Right kidney (tissue), 1 donor: Measurements from ENCODE around the gene USP11.

ENCODE experiments used
- DNase-seq: peaks from one replicate; pipeline ENCODE4 v3.0.0-alpha.2; 2016

Gene USP11

DNA sequence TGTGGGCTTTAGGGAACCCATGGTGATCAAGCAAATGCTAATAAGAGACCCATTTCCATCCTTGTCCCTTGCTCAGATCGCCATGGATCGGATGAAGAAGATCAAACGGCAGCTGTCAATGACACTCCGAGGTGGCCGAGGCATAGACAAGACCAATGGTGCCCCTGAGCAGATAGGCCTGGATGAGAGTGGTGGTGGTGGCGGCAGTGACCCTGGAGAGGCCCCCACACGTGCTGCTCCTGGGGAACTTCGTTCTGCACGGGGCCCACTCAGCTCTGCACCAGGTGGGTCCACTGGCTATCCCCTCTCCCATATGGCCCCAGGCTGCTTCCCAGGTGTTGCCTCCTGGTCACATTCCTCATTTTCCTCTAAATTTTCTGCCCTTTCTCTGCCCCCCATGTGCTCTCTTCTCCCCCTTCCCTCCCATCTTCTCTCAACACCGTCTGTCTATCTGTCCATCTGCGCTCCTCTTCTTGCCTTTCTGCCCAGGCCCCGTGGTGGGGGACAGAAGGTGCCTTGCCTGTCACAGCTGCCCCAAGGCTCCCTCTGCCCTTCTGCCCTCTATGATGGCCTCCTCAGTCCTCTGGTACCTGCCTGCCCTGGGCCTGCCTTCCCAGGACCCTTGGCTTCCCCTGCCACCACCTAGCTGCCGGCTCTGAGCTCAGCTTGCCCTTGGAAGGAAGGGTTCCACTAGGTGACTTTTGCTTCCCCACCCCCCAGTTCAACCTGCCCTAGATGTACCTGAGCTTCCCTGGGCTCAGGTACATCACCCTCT, 9.1 kb upstream of the USP11 start:
- DNase-seq: no peak

DNA sequence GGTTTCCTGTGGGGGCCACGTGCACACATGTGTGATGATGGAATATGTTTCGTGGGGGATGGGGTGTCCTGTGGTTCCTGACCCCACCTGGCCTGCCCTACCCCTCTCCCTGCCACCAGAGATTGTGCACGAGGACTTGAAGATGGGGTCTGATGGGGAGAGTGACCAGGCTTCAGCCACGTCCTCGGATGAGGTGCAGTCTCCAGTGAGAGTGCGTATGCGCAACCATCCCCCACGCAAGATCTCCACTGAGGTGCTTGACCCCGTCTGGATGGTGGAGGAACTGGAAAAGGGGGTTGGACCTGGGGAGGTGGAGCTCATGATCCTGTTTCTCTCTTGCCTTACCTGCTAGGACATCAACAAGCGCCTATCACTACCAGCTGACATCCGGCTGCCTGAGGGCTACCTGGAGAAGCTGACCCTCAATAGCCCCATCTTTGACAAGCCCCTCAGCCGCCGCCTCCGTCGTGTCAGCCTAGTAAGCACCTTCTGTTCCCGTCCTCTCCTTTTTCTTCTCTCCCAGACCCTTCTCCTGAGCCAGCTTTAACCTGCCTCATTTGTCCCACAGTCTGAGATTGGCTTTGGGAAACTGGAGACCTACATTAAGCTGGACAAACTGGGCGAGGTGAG, 8.4 kb upstream of the USP11 start:
- no peak for DNase-seq

DNA sequence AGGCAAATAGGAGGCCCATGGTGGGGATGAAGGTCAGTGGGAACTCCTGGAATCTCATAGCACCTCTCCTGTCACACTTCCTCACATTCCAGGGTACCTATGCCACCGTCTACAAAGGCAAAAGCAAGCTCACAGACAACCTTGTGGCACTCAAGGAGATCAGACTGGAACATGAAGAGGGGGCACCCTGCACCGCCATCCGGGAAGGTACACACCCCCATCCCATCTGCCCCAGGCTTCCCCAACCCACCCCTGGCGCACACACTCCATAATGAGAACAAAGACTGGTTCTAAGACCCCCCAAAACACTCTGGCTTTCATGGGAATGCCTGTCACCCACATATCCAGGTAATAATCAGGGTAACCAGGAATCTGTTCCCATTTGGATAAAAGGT, 7.9 kb upstream of the USP11 start:
- DNase-seq: no peak

DNA sequence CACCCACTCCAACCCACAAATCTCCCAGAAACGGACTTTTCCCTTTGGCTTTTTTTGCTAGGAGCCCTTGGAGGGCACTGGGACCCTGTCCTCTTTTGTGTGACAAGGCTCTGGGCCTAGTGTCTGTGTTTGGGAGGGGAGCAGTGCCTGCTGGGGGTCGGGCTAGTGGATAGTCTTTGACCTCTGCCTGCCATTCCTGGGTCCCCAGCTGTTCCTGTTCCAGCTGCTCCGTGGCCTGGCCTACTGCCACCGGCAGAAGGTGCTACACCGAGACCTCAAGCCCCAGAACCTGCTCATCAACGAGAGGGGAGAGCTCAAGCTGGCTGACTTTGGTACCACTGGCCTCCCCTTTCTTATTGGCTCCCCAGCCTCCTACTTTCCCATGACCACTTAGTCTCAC, 6.7 kb upstream of the USP11 start:
- no peak for DNase-seq

DNA sequence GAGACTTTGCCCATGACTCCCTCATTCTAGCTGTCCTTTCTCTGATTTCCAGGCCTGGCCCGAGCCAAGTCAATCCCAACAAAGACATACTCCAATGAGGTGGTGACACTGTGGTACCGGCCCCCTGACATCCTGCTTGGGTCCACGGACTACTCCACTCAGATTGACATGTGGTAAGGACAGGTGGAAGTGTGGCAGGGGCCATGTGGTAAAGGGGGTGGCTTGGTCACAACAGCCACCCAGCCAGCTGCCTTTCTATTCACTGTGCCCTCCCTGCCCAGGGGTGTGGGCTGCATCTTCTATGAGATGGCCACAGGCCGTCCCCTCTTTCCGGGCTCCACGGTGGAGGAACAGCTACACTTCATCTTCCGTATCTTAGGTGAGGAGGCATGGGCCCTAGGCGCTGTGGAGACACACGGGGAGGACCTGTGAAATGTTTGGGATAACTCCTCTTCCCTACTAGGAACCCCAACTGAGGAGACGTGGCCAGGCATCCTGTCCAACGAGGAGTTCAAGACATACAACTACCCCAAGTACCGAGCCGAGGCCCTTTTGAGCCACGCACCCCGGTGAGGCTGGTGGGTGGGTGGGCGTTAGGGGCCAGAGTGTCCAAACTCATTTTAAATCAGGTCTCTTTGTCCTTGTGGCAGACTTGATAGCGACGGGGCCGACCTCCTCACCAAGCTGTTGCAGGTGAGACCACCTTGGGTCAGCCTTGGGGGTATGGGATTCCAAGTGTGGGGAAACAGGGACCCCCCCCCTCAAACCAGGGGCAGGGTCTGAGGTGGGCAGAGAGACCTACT, 6.1 kb upstream of the USP11 start:
- no peak for DNase-seq

DNA sequence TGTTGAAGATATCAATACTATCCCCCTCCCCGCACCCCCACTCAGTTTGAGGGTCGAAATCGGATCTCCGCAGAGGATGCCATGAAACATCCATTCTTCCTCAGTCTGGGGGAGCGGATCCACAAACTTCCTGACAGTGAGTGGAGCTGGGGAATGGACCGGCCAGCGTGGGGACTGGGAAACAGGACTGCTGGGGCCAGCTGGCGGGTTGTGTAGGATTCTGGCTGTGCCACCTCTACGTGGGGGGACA, 5.5 kb upstream of the USP11 start:
- DNase-seq: no peak

DNA sequence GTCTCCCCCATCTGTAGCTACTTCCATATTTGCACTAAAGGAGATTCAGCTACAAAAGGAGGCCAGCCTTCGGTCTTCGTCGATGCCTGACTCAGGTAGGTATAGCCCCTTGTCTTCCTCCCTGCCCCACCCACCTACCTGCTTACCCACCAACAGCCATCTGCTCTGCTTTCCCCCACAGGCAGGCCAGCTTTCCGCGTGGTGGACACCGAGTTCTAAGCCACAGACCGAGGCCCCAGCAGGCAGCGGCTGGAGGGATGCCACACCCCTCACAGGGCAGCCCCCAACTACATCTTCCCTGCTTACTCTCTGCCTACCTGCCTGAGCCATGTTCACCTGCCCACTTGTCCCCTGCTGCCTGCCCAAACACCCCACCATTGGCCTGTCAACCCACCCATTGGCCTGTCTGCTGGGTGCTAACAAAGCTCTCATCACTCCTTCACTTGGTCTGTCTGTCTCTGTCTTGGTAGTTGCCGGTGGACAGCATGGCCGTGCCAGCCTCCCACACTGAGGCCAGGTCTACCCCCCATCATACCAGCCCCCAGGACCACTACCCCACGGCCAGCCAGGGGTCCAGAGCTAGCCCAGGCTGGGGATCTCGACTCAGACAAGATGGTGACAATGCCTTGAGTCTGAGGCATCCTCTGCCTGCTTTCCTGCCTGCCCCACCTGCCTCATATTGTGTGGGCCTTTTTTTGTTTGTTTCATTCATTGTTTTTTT, 4.1 kb upstream of the USP11 start:
- no peak for DNase-seq

DNA sequence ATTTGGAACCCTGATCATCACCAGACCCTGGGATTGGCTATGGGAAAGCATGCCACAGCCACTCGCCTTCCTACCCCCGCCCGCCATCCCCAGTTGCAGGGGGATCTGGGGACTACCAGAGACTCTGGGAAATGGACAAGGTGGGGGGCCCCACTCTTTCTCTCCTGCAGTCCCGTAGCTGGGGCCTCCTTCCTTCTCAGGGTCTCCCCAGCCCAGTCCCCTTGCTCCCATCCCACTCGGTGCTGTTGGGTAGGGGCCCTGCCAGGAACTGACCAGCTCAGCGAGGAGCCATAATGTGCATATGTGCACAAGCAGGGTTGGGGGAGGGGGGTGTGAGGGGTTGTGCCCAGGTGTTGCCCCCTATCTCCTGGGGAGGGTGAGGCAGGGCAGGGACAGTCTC, 3.4 kb upstream of the USP11 start:
- DNase-seq: no peak

DNA sequence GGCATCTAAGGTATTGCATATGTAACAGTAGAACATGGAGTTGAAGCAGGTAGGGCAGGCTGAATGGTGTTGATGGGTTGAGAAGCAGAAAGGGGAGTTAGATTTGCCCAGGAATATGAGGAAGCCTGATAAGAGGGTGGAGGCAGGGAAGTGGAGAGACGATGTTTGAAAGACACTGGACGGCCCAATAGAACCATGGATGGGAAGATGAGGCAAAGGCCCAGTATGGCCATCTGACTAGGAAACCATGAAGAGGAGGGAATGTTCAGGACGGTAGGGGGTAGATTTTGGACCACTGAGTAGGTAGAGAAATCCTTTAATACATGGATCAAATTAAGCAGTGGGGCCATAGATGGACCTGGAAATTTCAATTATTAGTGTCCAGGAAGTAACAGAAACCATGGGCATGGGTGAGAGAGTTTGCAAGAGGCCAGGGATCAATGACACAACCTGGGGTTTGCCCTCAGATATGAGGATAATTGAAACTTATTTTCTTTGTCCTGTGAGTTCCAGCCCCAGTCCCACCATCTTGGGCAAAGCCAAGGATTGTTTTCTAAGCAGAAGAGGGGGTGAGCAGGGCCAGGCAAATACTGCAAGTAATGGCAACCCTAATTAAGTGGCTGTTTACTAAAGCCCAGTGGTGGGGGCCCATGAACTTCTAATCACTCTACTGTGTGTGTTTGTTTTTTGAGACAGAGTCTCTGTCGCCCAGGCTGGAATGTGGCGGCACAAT, 2.5 kb upstream of the USP11 start:
- DNase-seq: no peak

DNA sequence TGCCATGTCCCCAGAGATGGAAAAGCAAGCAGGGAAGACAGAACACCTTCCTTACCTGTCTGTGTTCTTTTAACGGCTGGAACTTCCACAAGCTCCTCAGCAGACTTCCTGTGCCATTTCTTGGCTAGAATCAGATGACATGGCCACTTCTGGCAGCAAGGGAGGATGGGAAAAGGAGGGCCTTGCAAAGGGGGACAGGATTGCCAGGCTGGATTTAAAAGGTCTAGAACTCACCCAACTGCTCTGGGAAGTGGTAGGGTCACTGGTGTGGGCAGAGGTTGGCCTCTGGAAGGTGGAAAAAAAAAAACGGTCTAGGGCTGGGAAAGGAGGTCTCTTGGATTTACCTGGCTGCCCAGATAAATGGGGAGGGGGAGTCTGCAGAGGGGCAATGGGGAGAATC, 1.6 kb upstream of the USP11 start:
- no peak for DNase-seq

DNA sequence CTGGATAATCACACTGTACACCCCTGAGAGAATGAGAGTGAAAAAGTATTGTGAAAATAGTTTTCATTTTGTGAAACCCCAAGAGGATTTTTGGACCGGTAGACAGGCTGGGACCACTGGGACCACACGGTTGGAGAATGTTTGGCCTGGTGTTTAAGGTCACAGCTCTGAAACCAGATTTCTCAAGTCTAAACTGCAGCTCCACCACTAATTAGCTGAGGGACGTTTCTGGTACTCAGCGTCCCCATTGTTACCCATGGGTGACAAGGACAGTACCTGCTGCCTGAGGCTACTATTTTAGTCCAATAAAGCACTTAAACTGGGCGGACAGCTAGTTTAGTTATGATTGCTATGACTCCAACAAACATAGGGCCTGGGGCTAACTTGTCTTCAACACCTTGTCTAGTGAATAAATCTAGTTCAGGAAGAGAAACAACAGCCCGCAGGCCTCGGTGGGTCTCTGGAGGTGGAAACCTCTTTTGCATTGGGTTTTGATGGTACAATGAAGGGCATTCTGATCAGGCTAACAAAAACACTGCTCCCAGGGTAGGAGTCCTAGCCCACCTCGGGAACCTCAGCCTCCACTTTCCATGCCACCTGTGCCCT, 509 bp upstream of the USP11 start:
- no peak for DNase-seq

DNA sequence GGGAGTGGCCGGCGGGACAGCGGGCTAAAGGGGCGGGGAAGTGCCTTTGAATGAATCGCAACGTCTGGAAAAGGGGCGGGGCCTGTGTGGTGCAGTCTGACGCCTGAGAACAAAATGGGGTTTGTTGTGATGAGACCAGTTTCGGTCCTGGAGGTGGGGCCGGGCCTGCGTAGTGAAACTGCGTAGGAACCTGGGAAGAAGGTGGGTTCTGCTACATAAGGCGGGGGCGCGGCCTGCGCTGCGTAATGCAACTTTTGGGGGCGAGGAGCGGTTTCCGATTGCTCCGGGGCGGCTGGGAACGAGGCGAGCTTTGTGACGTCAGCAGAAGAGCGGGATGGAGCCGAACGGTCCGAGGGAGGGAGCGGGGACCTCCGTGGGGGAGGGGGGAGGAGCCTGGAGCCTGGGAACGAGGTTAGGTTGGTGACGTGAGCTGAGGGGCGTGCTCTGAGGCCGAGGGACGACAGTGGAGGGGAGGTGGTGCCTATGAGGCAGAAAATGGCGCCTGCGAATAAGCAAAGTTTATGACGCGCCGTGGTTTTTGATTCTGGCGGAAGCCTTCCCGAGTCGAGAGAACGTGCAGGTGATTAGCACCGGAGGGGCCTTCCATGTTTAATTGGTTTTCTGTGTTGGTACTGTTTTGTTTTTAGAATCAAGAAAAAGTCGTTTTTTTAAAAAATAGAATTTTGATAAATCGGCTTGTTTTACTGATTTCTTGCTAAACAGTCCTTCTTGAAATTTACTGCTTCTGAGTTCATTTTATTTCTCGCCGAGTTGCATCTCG, 714 bp downstream of the USP11 start:
- DNase-seq: peak; percentile 84

DNA sequence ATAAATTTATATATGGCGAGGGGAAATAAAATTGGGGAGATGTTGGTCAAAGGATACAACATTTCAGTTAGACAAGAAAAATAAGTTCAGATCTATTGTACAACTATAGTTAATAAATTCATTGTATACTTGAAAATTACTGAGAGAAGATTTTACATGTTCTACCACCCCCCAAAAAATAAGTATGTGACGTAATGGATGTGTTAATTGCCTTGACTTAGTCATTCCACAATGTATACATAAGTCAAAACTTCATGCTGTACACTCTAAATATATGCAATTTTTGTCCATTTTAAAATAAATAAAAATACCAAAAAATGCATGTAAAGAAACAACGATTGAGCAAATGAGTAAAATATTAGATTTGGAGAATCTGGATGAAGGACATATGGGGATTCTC, 1.8 kb downstream of the USP11 start:
- DNase-seq: no peak

DNA sequence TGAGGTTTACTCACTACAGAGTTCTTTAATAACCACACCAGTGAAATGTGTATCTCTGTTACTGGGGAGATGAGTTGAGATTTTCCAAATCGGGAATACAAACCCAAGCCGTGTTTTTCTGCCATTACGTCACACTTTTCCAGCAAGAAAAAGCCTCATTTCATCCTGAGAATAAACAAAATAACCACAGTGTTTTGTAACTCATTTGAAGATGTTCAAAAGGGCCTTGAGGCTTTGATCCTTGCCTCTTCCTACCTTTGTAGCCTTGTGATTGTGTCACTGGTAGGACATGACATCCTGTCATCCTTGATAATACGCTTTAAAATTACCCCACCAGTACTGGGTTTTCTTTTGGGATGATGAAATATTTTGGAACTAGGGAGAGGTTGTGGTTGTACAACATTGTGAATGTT, 2.9 kb downstream of the USP11 start:
- no peak for DNase-seq

DNA sequence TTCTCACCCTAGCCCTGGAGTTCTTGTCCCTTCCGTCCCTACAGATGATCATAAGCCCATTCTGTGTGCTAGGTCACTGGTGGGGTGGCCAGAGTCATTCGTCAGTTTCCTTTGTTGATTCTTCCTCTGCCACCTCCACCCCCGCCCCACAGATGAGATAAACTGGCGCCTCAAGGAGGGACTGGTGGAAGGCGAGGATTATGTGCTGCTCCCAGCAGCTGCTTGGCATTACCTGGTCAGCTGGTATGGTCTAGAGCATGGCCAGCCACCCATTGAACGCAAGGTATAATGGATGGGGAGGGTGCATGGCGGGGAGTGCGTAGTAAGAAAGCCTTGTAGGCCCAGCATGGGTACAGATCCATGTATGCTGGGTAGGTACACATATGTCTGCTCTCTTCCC, 6.4 kb downstream of the USP11 start:
- DNase-seq: no peak

DNA sequence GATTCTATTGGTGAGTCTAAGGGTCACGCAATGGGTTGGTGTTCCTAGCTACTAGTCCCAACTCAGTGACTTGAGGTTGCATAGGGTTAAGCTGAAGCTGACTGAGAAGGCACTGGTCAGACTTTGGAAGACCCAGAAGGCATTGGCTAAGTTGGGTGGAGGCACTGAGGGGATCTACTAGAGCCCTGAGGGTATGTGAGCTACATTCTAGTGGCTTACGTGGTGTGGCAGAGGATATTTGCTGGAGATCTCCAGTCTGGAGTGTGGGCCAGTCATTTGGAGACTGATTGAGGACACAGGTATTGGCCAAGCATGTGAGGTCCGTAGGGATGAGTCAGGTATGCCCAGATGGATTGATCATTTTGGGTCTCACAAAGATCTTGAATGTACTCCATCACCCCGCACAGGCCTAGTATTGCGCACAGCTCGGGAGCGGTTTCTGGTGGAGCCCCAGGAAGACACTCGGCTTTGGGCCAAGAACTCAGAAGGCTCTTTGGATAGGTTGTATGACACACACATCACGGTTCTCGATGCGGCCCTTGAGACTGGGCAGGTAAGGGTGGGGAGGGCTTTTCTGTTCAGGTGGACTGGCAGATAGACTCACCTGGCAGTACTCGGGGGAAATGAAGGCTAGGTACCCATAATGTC, 7.2 kb downstream of the USP11 start:
- no peak for DNase-seq

DNA sequence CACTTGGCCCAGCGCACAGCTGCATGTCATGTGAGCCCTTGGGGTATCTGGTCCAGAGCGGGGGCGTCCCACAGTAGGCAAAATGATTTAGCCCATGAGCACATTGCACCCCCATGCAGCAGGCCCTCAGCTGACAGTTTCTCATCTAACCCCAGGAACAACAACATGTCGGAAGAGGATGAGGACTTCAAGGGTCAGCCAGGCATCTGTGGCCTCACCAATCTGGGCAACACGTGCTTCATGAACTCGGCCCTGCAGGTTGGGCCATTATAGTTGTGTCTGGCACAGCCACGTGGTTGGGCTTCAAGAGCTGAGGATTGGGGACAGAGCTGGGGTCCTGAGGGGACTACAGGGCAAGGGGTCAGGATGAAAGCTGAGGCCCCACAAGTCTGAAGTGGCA, 7.8 kb downstream of the USP11 start:
- no peak for DNase-seq

DNA sequence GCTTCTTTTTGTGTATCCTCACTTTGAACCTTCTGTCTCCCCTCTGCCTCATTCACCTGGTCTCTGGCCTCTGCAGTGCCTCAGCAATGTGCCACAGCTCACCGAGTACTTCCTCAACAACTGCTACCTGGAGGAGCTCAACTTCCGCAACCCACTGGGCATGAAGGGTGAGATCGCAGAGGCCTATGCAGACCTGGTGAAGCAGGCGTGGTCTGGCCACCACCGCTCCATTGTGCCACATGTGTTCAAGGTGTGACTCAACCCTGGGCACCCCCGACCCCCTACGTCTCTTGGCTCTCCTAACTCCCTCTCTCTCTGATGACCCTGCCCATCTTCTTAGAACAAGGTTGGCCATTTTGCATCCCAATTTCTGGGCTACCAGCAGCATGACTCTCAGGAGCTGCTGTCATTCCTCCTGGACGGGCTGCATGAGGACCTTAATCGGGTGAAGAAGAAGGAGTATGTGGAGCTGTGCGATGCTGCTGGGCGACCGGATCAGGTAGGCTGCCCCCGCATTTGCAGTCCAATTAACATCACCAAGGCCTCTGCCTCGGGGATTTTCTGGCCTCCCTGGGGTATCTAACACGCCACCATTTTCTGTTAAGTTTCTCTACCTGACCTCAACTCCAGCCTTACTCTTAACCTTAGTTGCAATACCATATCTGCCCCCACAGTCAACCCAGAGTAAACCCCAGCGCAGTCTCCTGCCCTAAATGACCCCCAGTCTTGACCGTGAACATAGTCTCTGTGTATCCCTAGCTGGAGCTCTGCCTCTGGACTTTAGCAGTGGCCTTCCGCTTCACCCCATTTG, 8.6 kb downstream of the USP11 start:
- DNase-seq: no peak

DNA sequence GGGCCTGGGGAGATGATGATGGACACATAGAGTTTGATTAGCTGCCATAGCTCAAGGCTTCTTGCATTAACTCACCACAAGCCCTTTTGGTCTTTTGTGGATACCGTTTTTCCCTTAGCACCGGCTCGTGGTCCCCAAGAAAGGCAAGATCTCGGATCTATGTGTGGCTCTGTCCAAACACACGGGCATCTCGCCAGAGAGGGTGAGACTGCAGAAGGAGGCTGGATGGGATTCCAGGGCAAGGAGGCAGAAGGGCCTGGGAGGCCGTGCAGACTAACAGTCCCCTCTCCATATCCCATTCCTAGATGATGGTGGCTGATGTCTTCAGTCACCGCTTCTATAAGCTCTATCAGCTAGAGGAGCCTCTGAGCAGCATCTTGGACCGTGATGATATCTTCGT, 9.5 kb downstream of the USP11 start:
- no peak for DNase-seq

DNA sequence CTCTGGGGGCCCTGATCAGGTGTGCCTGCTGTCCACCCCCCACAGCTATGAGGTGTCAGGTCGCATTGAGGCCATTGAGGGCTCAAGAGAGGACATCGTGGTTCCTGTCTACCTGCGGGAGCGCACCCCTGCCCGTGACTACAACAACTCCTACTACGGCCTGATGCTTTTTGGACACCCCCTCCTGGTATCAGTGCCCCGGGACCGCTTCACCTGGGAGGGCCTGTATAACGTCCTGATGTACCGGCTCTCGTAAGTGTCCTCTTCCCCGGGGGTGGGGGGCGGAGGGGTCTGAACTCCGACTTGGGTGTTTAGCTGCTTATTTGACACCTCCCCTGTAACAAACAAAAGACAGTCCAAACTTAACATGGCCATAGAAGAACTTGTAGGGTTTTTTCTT, 10.5 kb downstream of the USP11 start:
- DNase-seq: no peak
